ENCODE data around the gene MYO1A. TPM values are rescaled to one million over a fixed set of nuclear protein-coding genes. Genes with fewer than 3 reads are reported as not detected.

The MYO1A gene
- polyA plus RNA-seq, result not detected

DNA sequence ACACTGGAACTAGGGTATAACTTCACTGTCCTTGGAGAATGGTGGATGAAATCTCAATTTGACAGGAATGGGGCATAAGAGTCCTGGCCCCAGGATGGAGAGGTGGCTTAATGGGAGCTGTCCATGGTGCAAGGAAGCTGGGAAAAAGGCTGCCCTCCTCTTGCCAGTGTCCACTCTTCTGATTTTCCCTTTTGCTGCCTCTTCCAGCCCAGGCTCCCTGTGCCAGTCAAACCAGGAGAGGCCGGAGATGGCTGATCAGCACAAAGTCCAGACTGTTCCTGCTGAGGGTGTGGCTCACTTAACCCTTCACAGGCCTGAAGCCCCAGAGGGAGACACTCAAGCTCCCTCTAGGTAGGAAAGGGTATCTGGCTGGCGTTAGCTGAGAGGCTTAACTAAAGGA is at the start of gene MYO1A:
TSS of gene MYO1A (minus strand) at position 240 of the 400 bp plus-strand sequence. CDS start 1,806 bp downstream, outside the sequence.
- Mint-ChIP-seq H3K27ac (peak within 1 kb of the TSS in 1 of 3 donors; percentile 72), H3K36me3 (peaks cover 1% of the 10 kb centered on the region), H3K4me3 (no peak within 1 kb of the TSS), H3K27me3 (peaks cover 4% of the 10 kb centered on the region), H3K4me1 (peaks cover 16 to 22% (median 20%) of the 10 kb centered on the region in 3 donors), H3K9me3 (no peaks in the 10 kb centered on the region)

- H3K27me3 Mint-ChIP-seq, result no peaks in the 10 kb centered on the region
- peak overlapping the region; percentile 44 to 83 (median 78) for H3K27ac Mint-ChIP-seq
- peak overlapping the region in 1 of 4 donors; percentile 28 for H3K4me3 Mint-ChIP-seq
- no peaks in the 10 kb centered on the region for H3K9me3 Mint-ChIP-seq
- peaks cover 6 to 10% (median 9%) of the 10 kb centered on the region in 3 donors for H3K4me1 Mint-ChIP-seq
- peaks cover 3% of the 10 kb centered on the region for H3K36me3 Mint-ChIP-seq
These were observed 49.3 kb upstream of the MYO1A start for GRCh38 chr12:57099047-57099714.

- H3K4me1 Mint-ChIP-seq, result peaks cover 10 to 15% (median 10%) of the 10 kb centered on the region in 3 donors
- peaks cover 3% of the 10 kb centered on the region for H3K36me3 Mint-ChIP-seq
- H3K27me3 Mint-ChIP-seq, result no peaks in the 10 kb centered on the region
- peak overlapping the region in 1 of 3 donors; percentile 64 for H3K27ac Mint-ChIP-seq
- H3K9me3 Mint-ChIP-seq, result no peaks in the 10 kb centered on the region
- H3K4me3 Mint-ChIP-seq, result no peak overlapping the region
These were observed 48.6 kb upstream of the MYO1A start for GRCh38 chr12:57098546-57098945.

DNA sequence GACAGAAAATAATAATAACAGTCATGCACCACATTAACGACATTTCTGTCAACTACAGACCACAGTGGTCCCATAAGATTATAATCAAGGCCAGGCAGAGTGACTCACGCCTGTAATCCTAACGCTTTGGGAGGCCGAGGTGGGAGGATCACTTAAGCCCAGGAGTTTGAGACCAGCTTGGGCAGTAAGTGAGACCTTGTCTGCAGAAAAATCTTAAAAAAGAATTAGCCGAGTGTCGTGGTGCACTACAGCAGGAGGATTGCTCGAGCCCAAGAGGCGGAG is 47.6 kb upstream of the MYO1A start:
- Mint-ChIP-seq H3K4me1 (peaks cover 15 to 21% (median 16%) of the 10 kb centered on the region in 3 donors), H3K36me3 (peaks cover 4% of the 10 kb centered on the region), H3K27ac (peak overlapping the region in 2 of 3 donors; percentile 46 to 87), H3K9me3 (no peaks in the 10 kb centered on the region), H3K4me3 (no peak overlapping the region), H3K27me3 (no peaks in the 10 kb centered on the region)

DNA sequence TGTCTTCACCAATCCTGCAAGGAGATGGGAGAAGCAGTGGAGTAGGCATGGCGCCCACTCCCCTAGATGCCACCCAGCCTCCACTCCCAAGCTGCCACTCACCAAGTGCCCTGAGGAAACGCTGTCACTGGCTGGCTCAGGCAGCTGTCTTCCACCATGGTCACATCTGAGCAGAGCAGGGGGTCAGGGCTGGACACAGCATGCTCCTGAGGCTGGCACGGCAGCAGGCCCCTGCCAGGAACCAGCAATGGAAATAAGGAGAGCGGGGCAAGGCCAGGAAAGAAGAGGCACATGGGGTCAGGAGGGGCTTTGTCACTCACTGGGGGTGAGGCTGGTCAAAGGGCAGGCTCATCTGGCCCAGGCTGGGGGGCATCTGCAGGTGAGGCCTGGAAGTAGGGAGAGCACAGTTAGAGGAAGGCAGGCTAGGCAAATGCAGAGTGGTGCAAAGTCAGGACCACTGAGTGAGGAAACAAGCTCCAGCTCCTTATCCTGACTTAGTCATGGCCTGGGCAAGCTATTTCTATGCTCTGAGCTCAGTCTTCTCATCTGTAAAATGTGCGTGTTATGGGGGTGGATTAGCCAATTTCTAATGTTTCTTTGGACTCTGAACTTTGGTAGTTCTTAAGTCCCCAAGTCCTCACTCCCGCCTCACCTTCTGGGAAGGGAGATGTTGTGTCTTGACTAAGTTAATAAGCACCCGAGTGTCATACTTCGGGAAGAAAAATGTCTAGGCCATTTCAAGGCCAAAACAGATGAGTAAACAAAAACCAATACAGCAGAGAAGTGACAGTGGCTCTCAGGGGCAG is 47.0 kb upstream of the MYO1A start:
- peaks cover 4% of the 10 kb centered on the region for H3K36me3 Mint-ChIP-seq
- peaks cover 15 to 21% (median 16%) of the 10 kb centered on the region in 3 donors for H3K4me1 Mint-ChIP-seq

GRCh38 chr12:57096099-57096572 is 46.2 kb upstream of the MYO1A start:
- Mint-ChIP-seq H3K27me3 (no peaks in the 10 kb centered on the region), H3K27ac (peak overlapping the region in 2 of 3 donors; percentile 84 to 91), H3K4me3 (peak overlapping the region in 1 of 4 donors; percentile 67), H3K36me3 (peaks cover 4% of the 10 kb centered on the region), H3K9me3 (no peaks in the 10 kb centered on the region), H3K4me1 (peaks cover 15 to 23% (median 16%) of the 10 kb centered on the region in 3 donors)

More for the DNA sequence above, 47.0 kb upstream of the MYO1A start:
- Mint-ChIP-seq H3K9me3 (no peaks in the 10 kb centered on the region), H3K27me3 (no peaks in the 10 kb centered on the region), H3K4me3 (peak overlapping the region in 1 of 4 donors; percentile 55), H3K27ac (peak overlapping the region in 2 of 3 donors; percentile 87 to 91)

DNA sequence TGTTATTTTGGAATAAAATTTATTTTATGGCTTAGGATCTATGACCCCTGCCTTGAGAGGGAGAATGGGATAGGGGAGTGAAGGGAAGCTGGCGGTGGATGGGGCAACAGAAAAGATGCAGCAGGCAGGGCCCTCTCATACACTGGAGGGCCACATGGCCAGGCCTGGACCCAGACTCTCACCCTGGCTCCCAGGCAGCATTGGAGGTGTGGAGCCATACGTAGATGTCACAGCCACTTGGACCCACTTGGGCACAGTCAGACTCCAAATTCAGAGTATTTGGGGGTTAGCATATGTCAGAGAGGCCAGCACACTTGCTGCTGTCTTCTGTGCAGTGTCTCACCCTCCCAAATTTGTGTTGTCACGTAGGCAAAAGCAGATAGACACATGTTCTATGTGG is 45.5 kb upstream of the MYO1A start:
- Mint-ChIP-seq H3K27ac (peak overlapping the region in 2 of 3 donors; percentile 47 to 91), H3K36me3 (peaks cover 4% of the 10 kb centered on the region), H3K27me3 (no peaks in the 10 kb centered on the region), H3K9me3 (no peaks in the 10 kb centered on the region), H3K4me3 (peak overlapping the region in 1 of 4 donors; percentile 67), H3K4me1 (peaks cover 20 to 27% (median 21%) of the 10 kb centered on the region in 3 donors)

DNA sequence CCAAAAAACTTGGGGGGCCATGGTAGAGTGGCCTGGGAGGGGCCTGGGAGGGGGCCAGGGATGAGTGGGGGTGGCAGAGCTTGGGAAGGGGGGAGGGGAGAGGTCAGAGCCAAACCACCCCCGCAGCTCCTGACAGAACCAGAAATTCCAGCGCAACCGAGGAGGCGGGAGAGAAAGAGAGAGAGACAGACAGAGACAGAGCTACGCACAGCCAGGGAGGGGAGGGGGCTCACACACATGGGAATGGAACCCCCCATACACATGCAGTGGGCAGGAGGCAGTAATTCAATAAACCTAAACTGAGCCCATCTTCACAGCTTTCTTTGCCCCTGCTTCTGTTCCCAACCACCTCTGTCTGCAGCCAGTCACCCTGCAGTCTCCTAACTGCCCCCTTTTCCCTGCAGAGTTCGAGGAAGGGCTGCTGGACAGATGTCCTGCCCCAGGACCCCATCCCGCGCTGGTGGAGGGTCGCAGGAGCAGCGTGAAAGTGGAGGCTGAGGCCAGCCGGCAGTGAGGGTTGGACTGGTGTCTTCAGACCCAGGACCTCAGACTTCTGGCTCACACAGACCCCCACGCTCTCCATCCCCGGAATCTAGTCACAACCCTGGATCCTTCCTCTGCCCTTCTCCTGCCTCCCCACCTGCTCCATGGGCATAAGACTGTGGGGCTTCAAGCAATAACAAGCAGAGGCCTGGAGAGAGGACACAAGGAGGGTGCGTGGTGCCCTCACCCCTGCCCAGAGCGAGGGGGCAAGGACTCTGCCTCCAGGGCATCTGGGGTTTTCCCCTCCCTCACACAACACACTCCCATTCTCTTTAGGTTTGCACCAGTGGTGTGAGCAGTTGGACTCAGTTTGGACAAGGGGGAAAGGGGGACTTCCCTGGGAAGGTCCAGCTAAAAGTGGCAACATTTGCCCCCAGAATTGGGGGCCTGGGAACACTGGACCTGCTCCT is 44.6 kb upstream of the MYO1A start:
- Mint-ChIP-seq H3K27ac (peak overlapping the region; percentile 47 to 91 (median 71)), H3K4me3 (peak overlapping the region in 3 of 4 donors; percentile 63 to 91 (median 81)), H3K27me3 (no peaks in the 10 kb centered on the region), H3K4me1 (peaks cover 25 to 33% (median 27%) of the 10 kb centered on the region in 3 donors), H3K9me3 (no peaks in the 10 kb centered on the region), H3K36me3 (peaks cover 1% of the 10 kb centered on the region)

DNA sequence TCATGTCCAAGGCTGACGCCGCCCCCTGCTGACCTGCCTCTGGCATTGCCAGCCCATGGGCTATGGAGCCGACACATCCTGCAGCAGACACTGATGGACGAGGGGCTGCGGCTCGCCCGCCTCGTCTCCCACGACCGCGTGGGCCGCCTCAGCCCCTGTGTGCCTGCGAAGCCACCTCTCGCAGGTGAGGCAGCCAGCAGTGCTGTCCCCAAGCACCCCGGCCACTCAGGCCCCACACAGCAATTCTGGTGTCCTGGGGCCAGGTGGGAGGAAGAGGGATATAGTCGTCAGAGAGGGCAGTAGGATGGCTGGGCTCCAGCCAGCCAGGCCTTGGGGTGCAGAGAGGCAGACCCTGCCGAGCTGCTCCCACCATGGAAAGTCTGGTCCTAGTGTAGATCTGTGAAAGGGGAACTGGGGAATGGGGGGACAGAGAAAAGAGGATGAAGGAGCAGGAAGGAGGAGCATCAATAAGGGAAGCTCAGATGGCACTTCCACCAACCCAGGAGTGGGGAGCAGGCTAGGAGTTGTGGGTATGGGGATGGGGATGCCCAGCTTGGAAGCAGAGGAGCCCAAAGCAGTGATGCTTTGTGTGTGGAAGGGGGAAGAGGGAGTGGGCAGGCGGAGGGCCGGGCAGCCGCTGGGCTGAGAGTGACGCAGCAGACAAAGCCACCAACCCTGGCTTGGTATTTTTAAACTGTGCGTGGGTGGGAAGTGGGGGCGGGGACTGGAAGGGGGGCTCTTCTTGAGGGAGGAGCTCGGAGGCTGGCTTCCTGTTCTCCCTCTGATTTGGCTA is 43.7 kb upstream of the MYO1A start:
- Mint-ChIP-seq H3K4me3 (peak overlapping the region; percentile 74 to 91 (median 86)), H3K9me3 (no peaks in the 10 kb centered on the region), H3K27ac (peak overlapping the region; percentile 6 to 91 (median 89)), H3K36me3 (peaks cover 1% of the 10 kb centered on the region), H3K4me1 (peaks cover 25 to 33% (median 28%) of the 10 kb centered on the region in 3 donors), H3K27me3 (no peaks in the 10 kb centered on the region)

DNA sequence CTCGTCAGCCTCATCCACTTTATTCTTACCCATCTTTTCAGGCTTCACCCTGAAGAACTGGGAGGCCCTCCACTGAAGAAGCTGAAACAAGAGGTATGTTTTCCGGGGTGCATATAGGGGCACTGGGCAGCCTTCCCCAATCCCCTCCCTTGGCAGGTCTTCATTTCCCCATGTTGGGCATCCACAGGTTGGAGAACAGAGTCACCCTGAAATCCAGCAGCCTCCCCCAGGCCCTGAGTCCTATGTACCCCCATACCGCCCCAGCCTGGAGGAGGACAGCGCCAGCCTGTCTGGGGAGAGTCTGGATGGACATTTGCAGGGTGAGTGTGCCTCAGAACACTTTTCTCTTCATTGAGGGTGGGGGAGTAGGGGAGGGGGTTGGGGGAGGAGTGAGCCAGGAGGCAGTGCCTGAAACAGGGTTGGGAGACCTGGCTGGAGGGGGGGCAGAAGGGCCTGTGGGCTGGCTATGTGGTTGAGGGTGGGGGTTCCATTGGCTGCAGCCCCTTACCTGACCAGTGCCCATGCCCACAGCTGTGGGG is 43.0 kb upstream of the MYO1A start:
- H3K9me3 Mint-ChIP-seq, result no peaks in the 10 kb centered on the region
- H3K4me1 Mint-ChIP-seq, result peaks cover 25 to 35% (median 33%) of the 10 kb centered on the region in 3 donors
- H3K27ac Mint-ChIP-seq, result peak overlapping the region; percentile 41 to 91 (median 59)
- peaks cover 1% of the 10 kb centered on the region for H3K36me3 Mint-ChIP-seq
- H3K4me3 Mint-ChIP-seq, result peak overlapping the region; percentile 25 to 87 (median 74)
- H3K27me3 Mint-ChIP-seq, result no peaks in the 10 kb centered on the region

- H3K4me3 Mint-ChIP-seq, result peak overlapping the region; percentile 25 to 87 (median 74)
- peaks cover 1% of the 10 kb centered on the region for H3K36me3 Mint-ChIP-seq
- H3K27me3 Mint-ChIP-seq, result no peaks in the 10 kb centered on the region
- peaks cover 25 to 36% (median 33%) of the 10 kb centered on the region in 3 donors for H3K4me1 Mint-ChIP-seq
- H3K27ac Mint-ChIP-seq, result peak overlapping the region; percentile 41 to 83 (median 59)
- H3K9me3 Mint-ChIP-seq, result no peaks in the 10 kb centered on the region
These were observed 42.6 kb upstream of the MYO1A start for GRCh38 chr12:57092529-57092862.

DNA sequence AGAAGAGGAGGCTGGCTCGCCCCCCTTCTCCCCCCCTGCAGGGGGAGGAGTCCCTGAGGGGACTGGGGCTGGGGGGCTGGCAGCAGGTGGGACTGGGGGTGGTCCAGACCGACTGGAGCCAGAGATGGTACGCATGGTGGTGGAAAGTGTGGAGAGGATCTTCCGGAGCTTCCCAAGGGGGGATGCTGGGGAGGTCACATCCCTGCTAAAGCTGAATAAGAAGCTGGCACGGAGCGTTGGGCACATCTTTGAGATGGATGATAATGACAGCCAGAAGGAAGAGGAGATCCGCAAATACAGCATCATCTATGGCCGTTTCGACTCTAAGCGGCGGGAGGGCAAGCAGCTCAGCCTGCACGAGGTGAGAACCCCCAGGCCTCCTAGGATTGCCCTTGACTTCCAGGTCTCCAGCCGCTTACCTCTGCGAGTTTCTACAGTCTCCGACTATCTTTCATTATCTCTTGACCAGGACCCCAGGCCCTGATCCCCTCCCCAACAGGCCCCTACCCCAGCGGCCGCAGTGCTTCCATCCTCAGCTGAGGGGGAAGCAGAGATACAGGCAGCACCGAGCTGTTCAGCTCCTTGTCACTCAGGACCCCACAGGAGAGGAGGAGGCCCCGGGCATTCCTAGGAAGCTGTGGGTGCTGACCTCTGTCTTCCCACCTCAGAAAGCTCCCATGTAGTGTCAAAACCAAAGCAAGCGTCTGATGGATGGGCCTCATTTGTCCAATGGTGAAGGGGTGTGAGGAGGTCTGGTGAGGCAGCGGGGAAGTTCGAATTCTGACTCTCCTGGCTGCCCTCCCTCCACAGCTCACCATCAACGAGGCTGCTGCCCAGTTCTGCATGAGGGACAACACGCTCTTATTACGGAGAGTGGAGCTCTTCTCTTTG is 42.0 kb upstream of the MYO1A start:
- peak overlapping the region in 3 of 4 donors; percentile 49 to 87 (median 82) for H3K4me3 Mint-ChIP-seq
- peak overlapping the region; percentile 59 to 85 (median 83) for H3K27ac Mint-ChIP-seq
- no peaks in the 10 kb centered on the region for H3K9me3 Mint-ChIP-seq
- peaks cover 25 to 37% (median 33%) of the 10 kb centered on the region in 3 donors for H3K4me1 Mint-ChIP-seq
- no peaks in the 10 kb centered on the region for H3K27me3 Mint-ChIP-seq
- H3K36me3 Mint-ChIP-seq, result peaks cover 1% of the 10 kb centered on the region

Data from IgD-negative memory B cell (primary cell).